ENCODE results near the gene AFM. TPM values are rescaled to one million over a fixed set of nuclear protein-coding genes. Genes with fewer than 3 reads are reported as not detected.

Gene AFM
- total RNA-seq, 1 donor from 2014 or later = not detected

DNA sequence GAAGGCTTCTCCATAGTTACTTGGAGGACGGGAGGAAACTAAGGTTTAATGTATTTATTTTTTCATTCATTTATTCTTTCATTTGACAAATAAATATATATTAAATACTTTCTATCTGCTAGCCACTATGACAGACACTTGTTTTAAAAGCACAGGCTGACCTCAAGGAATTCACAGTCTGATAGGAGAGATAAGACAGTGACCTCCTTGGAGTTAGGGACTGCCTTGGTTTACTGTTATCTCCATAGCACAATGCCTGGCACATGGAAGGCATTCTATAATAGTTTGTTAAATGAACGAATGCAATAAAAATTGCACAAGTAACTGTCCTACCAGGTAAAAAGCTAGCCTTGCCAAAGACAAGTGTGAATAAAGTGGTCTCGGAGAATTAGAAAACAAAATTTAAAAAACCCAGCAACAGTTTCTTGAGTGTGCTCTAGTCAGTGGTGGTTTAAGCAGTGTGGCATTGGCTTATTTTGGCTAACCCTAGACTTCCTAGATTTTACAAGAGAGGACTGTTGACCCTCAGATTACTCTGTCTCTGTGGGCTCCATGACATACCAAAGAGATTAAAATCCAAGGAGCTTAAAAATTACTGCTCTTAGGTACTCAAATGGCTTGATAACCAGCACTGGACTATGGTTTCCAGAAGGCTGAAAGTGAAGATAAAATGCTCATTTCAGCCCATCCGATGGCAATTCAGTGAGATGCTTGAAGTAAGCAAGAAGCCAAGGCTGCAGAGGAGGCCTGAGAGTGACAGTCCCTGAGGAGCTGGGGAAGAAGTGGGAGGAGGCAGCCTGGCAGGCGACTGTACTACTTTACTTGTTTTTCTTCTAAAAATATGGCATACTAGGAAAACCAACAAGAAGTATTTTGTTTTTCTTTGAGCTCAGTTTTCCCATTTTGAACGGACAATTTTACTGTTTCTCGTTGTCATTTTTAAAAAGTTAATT lies 35.9 kb upstream of the AFM start:
- Mint-ChIP-seq H3K4me3 (no peak overlapping the region), H3K36me3 (no peaks in the 10 kb centered on the region), H3K9me3 (no peaks in the 10 kb centered on the region), H3K27ac (no peak overlapping the region), H3K27me3 (ENCODE audit: insufficient read depth, low read depth) (peaks cover 4% of the 10 kb centered on the region), H3K4me1 (peaks cover 13% of the 10 kb centered on the region)
- H3F3A ChIP-seq (ENCODE audit: low read depth) = no peaks in the 10 kb centered on the region
- no peak for DNase-seq (ENCODE audit: low spot score)
- no peaks in the 10 kb centered on the region for H4K20me1 ChIP-seq (ENCODE audit: low read depth)
- no peaks in the 10 kb centered on the region for H3K36me3 ChIP-seq
- no peaks in the 10 kb centered on the region for H3K27me3 ChIP-seq
- H3K4me2 ChIP-seq = no peak overlapping the region
- H3K79me2 ChIP-seq (ENCODE audit: low read depth) = no peaks in the 10 kb centered on the region
- no peak overlapping the region for H3K4me3 ChIP-seq
- TF ChIP-seq CTCF (IDR thresholded peaks at IDR 0.05) = no peak
- TF ChIP-seq EZH2 (IDR thresholded peaks at IDR 0.05) = no peak
- TF ChIP-seq EZH2phosphoT487 (IDR thresholded peaks at IDR 0.05) = no peak
- no peak overlapping the region for H3K9ac ChIP-seq
- H3K27ac ChIP-seq = no peak overlapping the region
- H3K4me1 ChIP-seq = peaks cover 5% of the 10 kb centered on the region
- peak overlapping the region; percentile 9 for H2AFZ ChIP-seq (replicated peaks)
- no peaks in the 10 kb centered on the region for H3K9me3 ChIP-seq (ENCODE audit: low read depth)

DNA sequence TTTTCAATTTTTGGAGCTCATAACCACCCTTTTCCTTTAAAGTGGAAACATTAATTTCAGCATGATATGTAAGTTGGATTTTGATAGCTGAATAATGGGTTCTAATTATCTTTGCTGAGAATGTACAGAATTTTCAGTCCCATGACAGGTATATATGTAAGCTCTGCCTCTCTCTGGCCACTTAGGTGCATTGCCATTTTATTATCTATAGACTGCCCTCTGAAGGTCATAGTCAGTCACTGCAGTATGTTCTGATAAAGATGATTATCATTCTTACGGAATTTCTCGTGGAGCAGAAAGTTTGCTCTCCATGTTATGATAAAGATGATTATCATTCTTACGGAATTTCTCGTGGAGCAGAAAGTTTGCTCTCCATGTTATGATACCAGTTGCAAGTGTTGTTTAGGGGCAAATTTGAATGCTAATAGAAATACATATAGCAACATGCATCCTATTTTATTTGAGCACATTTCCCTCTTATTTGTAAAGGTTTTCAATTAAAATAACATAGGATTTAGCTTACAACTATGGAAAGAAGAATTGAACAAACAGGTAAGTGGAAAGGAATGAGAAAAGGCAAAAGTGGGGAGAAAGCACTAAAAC lies 35.1 kb upstream of the AFM start:
- no peak overlapping the region for H3K27ac ChIP-seq
- Mint-ChIP-seq H3K9me3 (no peaks in the 10 kb centered on the region), H3K4me1 (peaks cover 20% of the 10 kb centered on the region), H3K27me3 (ENCODE audit: insufficient read depth, low read depth) (peaks cover 6% of the 10 kb centered on the region), H3K4me3 (no peak overlapping the region), H3K27ac (no peak overlapping the region), H3K36me3 (no peaks in the 10 kb centered on the region)
- H3K79me2 ChIP-seq (ENCODE audit: low read depth) = no peaks in the 10 kb centered on the region
- H2AFZ ChIP-seq (replicated peaks) = no peak overlapping the region
- no peaks in the 10 kb centered on the region for H3K36me3 ChIP-seq
- H3K27me3 ChIP-seq = no peaks in the 10 kb centered on the region
- H3F3A ChIP-seq (ENCODE audit: low read depth) = peaks cover 5% of the 10 kb centered on the region
- no peak overlapping the region for H3K4me3 ChIP-seq
- H3K4me1 ChIP-seq = peaks cover 13% of the 10 kb centered on the region
- no peaks in the 10 kb centered on the region for H4K20me1 ChIP-seq (ENCODE audit: low read depth)
- no peak overlapping the region for H3K9ac ChIP-seq
- no peak overlapping the region for H3K4me2 ChIP-seq
- H3K9me3 ChIP-seq (ENCODE audit: low read depth) = no peaks in the 10 kb centered on the region
- TF ChIP-seq EZH2phosphoT487 (IDR thresholded peaks at IDR 0.05) = no peak
- TF ChIP-seq CTCF (IDR thresholded peaks at IDR 0.05) = peak; percentile 87
- peak; percentile 69 for DNase-seq (ENCODE audit: low spot score)

GRCh38 chr4:73447671-73448070 lies 33.9 kb upstream of the AFM start:
- peaks cover 10% of the 10 kb centered on the region for H3F3A ChIP-seq (ENCODE audit: low read depth)
- peaks cover 15% of the 10 kb centered on the region for H3K4me1 ChIP-seq
- Mint-ChIP-seq H3K9me3 (no peaks in the 10 kb centered on the region), H3K27ac (no peak overlapping the region), H3K4me1 (peaks cover 27% of the 10 kb centered on the region), H3K36me3 (no peaks in the 10 kb centered on the region), H3K4me3 (no peak overlapping the region), H3K27me3 (ENCODE audit: insufficient read depth, low read depth) (peaks cover 9% of the 10 kb centered on the region)
- no peak overlapping the region for H3K27ac ChIP-seq
- H3K4me2 ChIP-seq = no peak overlapping the region
- no peaks in the 10 kb centered on the region for H3K9me3 ChIP-seq (ENCODE audit: low read depth)
- no peaks in the 10 kb centered on the region for H3K27me3 ChIP-seq
- H2AFZ ChIP-seq (replicated peaks) = no peak overlapping the region
- no peaks in the 10 kb centered on the region for H3K79me2 ChIP-seq (ENCODE audit: low read depth)
- no peaks in the 10 kb centered on the region for H3K36me3 ChIP-seq
- TF ChIP-seq EZH2 (IDR thresholded peaks at IDR 0.05) = no peak
- no peak for TF ChIP-seq EZH2phosphoT487 (IDR thresholded peaks at IDR 0.05)
- no peak for TF ChIP-seq CTCF (IDR thresholded peaks at IDR 0.05)
- H3K4me3 ChIP-seq = no peak overlapping the region
- no peak overlapping the region for H3K9ac ChIP-seq
- H4K20me1 ChIP-seq (ENCODE audit: low read depth) = no peaks in the 10 kb centered on the region
- DNase-seq (ENCODE audit: low spot score) = no peak
